Measurements from ENCODE around the gene PRPSAP2.

Gene PRPSAP2

DNA sequence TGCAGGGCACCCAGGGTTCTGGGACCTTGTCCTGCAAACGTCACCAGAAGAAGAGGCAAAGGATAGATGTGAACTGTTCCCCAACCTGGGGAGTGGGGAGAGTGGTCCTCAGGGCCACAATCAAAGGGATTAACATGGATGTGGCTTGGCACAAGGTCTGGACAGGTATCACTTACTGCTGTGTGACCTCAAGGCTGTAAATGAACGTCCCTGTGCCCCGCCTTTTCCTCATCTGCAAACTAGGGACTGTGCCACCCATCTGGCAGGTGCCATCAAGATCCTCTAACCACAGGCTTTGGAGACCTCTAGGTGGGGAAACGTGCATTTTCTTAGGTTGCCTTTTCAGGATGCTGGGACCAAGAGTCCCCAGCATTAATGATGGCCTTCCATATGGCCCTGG, 119.1 kb downstream of the PRPSAP2 start:
- Histone ChIP-seq H3K27me3 (no peaks in the 10 kb centered on the region), H3K4me1 (peaks cover 5% of the 10 kb centered on the region; the same call in 1 of the 2 replicates), H4K20me1 (no peaks in the 10 kb centered on the region), H3K9ac (no peak overlapping the region), H3K27ac (no peak overlapping the region), H3K4me3 (no peak overlapping the region), H3K9me3 (no peaks in the 10 kb centered on the region), H3K36me3 (no peaks in the 10 kb centered on the region), H3K4me2 (no peak overlapping the region)
- no peak for TF ChIP-seq Cebpa-rat (IDR thresholded peaks at IDR 0.05)

DNA sequence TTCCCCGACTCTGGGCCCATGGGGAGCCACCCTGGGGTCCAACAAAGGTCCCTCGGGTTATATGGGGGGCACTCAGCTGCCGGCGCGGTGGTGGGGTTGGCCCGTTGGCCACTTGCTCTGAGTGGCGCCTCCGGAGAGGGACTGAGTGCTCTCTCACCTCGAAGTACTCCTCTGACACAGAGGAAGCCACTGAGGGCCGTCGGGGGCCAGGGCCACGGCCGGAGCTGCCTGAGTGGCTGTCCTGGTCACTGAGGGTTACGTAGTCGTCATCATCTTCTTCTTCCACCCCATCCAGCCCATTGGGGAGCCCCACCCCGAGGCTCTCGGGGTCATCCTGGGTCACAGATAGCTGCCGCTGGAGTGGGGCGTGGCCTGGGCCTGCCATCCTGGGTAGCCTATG, 119.7 kb downstream of the PRPSAP2 start:
- Histone ChIP-seq H3K9ac (no peak overlapping the region), H3K4me3 (no peak overlapping the region), H3K27me3 (no peaks in the 10 kb centered on the region), H3K36me3 (no peaks in the 10 kb centered on the region), H3K27ac (no peak overlapping the region), H3K9me3 (no peaks in the 10 kb centered on the region), H3K4me1 (peaks cover 4% of the 10 kb centered on the region; the same call in 1 of the 2 replicates), H3K4me2 (no peak overlapping the region), H4K20me1 (no peaks in the 10 kb centered on the region)
- no peak for TF ChIP-seq Cebpa-rat (IDR thresholded peaks at IDR 0.05)

DNA sequence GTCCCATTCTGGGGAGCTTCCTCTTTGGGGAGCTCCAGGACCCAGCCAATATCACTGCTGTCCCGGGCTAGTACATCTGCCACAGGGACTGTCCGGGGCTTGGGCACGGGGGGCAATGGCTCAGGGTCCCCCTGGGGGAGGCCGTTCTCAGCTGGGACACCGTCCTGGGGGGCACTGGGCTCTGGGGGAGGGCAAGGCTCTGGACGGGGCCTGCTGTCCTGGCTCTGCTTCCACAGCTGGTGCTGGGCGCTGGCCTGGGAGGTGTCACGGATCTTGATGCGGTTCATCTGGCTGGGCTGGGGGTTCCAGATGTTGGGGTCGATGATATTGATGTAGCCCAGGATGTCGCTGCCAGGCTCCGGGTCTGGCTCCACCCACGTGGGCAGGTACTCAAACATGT, 120.1 kb downstream of the PRPSAP2 start:
- H3K36me3 ChIP-seq = no peaks in the 10 kb centered on the region
- H3K27ac ChIP-seq = no peak overlapping the region
- H4K20me1 ChIP-seq = no peaks in the 10 kb centered on the region
- no peak overlapping the region for H3K4me2 ChIP-seq
- no peaks in the 10 kb centered on the region for H3K27me3 ChIP-seq
- no peak for TF ChIP-seq Cebpa-rat (IDR thresholded peaks at IDR 0.05)
- H3K4me1 ChIP-seq = no peaks in the 10 kb centered on the region; the same call in 1 of the 2 replicates
- H3K9ac ChIP-seq = no peak overlapping the region
- no peaks in the 10 kb centered on the region for H3K9me3 ChIP-seq
- no peak overlapping the region for H3K4me3 ChIP-seq

DNA sequence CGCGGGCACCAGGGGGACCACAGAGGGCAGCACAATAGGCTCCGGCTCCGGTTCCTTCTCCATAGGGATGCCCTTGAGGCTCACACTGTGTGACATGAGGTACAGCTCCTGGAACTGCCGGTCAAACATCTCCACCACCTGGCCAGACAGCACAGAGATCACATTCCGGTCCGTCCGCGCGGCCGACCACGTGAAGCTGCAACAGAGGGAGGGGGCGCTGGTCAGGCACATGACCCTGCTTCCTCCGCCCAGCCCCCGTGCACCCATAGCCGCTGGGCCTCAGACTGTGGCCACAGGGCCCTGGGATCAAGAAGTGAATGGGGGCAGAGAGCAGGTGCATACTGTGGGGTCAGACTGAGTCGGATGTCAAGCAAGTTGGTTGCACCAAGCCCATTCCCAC, 120.7 kb downstream of the PRPSAP2 start:
- H3K36me3 ChIP-seq = no peaks in the 10 kb centered on the region
- no peak overlapping the region for H3K27ac ChIP-seq
- no peak overlapping the region for H3K9ac ChIP-seq
- H3K27me3 ChIP-seq = no peaks in the 10 kb centered on the region
- no peak overlapping the region for H3K4me2 ChIP-seq
- no peak for TF ChIP-seq Cebpa-rat (IDR thresholded peaks at IDR 0.05)
- H3K4me1 ChIP-seq = no peaks in the 10 kb centered on the region
- no peak overlapping the region for H3K4me3 ChIP-seq
- H4K20me1 ChIP-seq = no peaks in the 10 kb centered on the region
- no peaks in the 10 kb centered on the region for H3K9me3 ChIP-seq
